Smooth muscle cell (in vitro differentiated cells): Measurements from ENCODE around the gene GSAP. TPM values are rescaled to one million over a fixed set of nuclear protein-coding genes. Genes with fewer than 3 reads are reported as not detected.

Experiments used
- DNase-seq: peaks from one replicate; lab custom pipeline; 2025; ENCODE audit not compliant: unreplicated experiment; lab: John Stamatoyannopoulos, UW
- H2AFZ ChIP-seq: fragments of 200-600 bp; sonication (generic); 2 replicates; pipeline ENCODE4 v1.6.0; 2016; ENCODE audit warnings: antibody characterized with exemption, low read depth, mild to moderate bottlenecking
- H3F3A ChIP-seq: fragments of 200-600 bp; sonication (generic); 2 replicates; pipeline ENCODE4 v1.6.0; 2017; ENCODE audit warnings: antibody characterized with exemption, low read depth
- H3K27ac ChIP-seq: fragments of 200-600 bp; sonication (generic); 2 replicates; pipeline ENCODE4 v1.5.1; 2016; ENCODE audit warnings: low read depth, mild to moderate bottlenecking
- H3K27me3 ChIP-seq: fragments of 200-600 bp; sonication (generic); 2 replicates; pipeline ENCODE4 v1.6.1; 2016; ENCODE audit warnings: low read depth, mild to moderate bottlenecking
- H3K36me3 ChIP-seq: fragments of 200-600 bp; sonication (generic); 2 replicates; pipeline ENCODE4 v1.5.1; 2016; ENCODE audit warnings: low read depth
- H3K4me1 ChIP-seq: fragments of 200-600 bp; sonication (generic); 2 replicates; pipeline ENCODE4 v1.5.1; 2016; ENCODE audit warnings: low read depth
- H3K4me2 ChIP-seq: fragments of 200-600 bp; sonication (generic); 2 replicates; pipeline ENCODE4 v1.6.0; 2016; ENCODE audit warnings: mild to moderate bottlenecking
- H3K4me3 ChIP-seq: fragments of 200-600 bp; sonication (generic); 2 replicates; pipeline ENCODE4 v1.5.1; 2016; ENCODE audit warnings: mild to moderate bottlenecking
- H3K79me2 ChIP-seq: fragments of 200-600 bp; sonication (generic); 2 replicates; pipeline ENCODE4 v1.6.0; 2016; ENCODE audit warnings: low read depth, mild to moderate bottlenecking
- H3K9ac ChIP-seq: fragments of 200-600 bp; sonication (generic); 2 replicates; pipeline ENCODE4 v1.6.0; 2016; ENCODE audit warnings: low read depth
- H3K9me3 ChIP-seq: fragments of 200-600 bp; sonication (generic); replicated peaks from 2 replicates; pipeline ENCODE4 v1.5.1; 2016; ENCODE audit warnings: low read depth
- H4K20me1 ChIP-seq: fragments of 200-600 bp; sonication (generic); 2 replicates; pipeline ENCODE4 v1.6.0; 2016; ENCODE audit warnings: low read depth
- CTCF ChIP-seq: fragments of 200-600 bp; sonication (generic); IDR thresholded peaks from 2 replicates; pipeline ENCODE4 v1.5.1; 2017; ENCODE audit warnings: borderline replicate concordance, mild to moderate bottlenecking, antibody characterized with exemption; ENCODE audit not compliant: insufficient read depth, poor library complexity, severe bottlenecking
- WGBS: methylation state at CpG from one replicate; pipeline ENCODE4 v1.1.7; 2016; ENCODE audit warnings: low lambda C conversion rate; 5-methylcytosine and 5-hydroxymethylcytosine counted together
- polyA plus RNA-seq: library from polyadenylated mRNA; unstranded; fragments of >200 nt; fragmentation: Nextera tagmentation; extraction: Ambion mirVana; gene quantifications from 2 replicates; pipeline ENCODE4 v1.2.1, GENCODE V29; 2016
- total RNA-seq: library from RNA; depleted of rRNA; stranded (reverse); fragments of >200 nt; gene quantifications from 2 replicates; pipeline ENCODE4 v1.2.3, GENCODE V29; 2014

GSAP gene
- total and polyA plus RNA-seq, 2 experiments from 2014 or later, result 0.45 to 0.94 TPM

GRCh38 chr7:77434570-77435275 is 18.6 kb upstream of the GSAP start:
- Histone ChIP-seq H3K4me3 (no peak overlapping the region), H3K27me3 (no peaks in the 10 kb centered on the region), H3K9ac (no peak overlapping the region), H3F3A (no peaks in the 10 kb centered on the region), H2AFZ (peak overlapping the region; percentile 6), H3K4me2 (no peak overlapping the region), H3K36me3 (no peaks in the 10 kb centered on the region), H3K4me1 (peaks cover 15% of the 10 kb centered on the region), H3K27ac (no peak overlapping the region), H3K9me3 (no peaks in the 10 kb centered on the region), H4K20me1 (no peaks in the 10 kb centered on the region), H3K79me2 (no peaks in the 10 kb centered on the region)
- TF ChIP-seq CTCF, result no peak
- DNase-seq, result no peak
- 65% methylated on average over 3 of the region's 3 CpGs for WGBS

GRCh38 chr7:77433901-77434300 is 17.8 kb upstream of the GSAP start:
- no peak for TF ChIP-seq CTCF
- no peak overlapping the region for H3K4me3 ChIP-seq
- H4K20me1 ChIP-seq, result no peaks in the 10 kb centered on the region
- H3K36me3 ChIP-seq, result no peaks in the 10 kb centered on the region
- no peak overlapping the region for H3K9ac ChIP-seq
- no peak for DNase-seq
- H3K9me3 ChIP-seq, result no peaks in the 10 kb centered on the region
- H2AFZ ChIP-seq, result no peak overlapping the region
- H3K27me3 ChIP-seq, result no peaks in the 10 kb centered on the region
- H3K27ac ChIP-seq, result no peak overlapping the region
- H3K4me2 ChIP-seq, result no peak overlapping the region
- no peaks in the 10 kb centered on the region for H3F3A ChIP-seq
- no peaks in the 10 kb centered on the region for H3K79me2 ChIP-seq
- H3K4me1 ChIP-seq, result peaks cover 22% of the 10 kb centered on the region
- WGBS, result 97% methylated on average over 5 of the region's 5 CpGs

GRCh38 chr7:77430927-77431326 is 14.8 kb upstream of the GSAP start:
- no peak overlapping the region for H3K27ac ChIP-seq
- no peak for DNase-seq
- H4K20me1 ChIP-seq, result no peaks in the 10 kb centered on the region
- peaks cover 15% of the 10 kb centered on the region for H3F3A ChIP-seq
- no peaks in the 10 kb centered on the region for H3K27me3 ChIP-seq
- H3K79me2 ChIP-seq, result no peaks in the 10 kb centered on the region
- no peak for TF ChIP-seq CTCF
- H3K9ac ChIP-seq, result no peak overlapping the region
- WGBS, result 71% methylated on average over 7 of the region's 7 CpGs
- peak overlapping the region; percentile 23 for H2AFZ ChIP-seq
- H3K9me3 ChIP-seq, result no peaks in the 10 kb centered on the region
- H3K36me3 ChIP-seq, result no peaks in the 10 kb centered on the region
- no peak overlapping the region for H3K4me2 ChIP-seq
- H3K4me3 ChIP-seq, result no peak overlapping the region
- H3K4me1 ChIP-seq, result peaks cover 49% of the 10 kb centered on the region

GRCh38 chr7:77428777-77429231 is 12.7 kb upstream of the GSAP start:
- 81% methylated on average over 10 of the region's 10 CpGs for WGBS
- no peak overlapping the region for H2AFZ ChIP-seq

More at GRCh38 chr7:77428777-77429231, 12.7 kb upstream of the GSAP start:
- no peak overlapping the region for H3K4me3 ChIP-seq
- no peaks in the 10 kb centered on the region for H4K20me1 ChIP-seq
- H3K27ac ChIP-seq, result no peak overlapping the region
- H3K9me3 ChIP-seq, result no peaks in the 10 kb centered on the region
- no peak overlapping the region for H3K4me2 ChIP-seq
- no peaks in the 10 kb centered on the region for H3K79me2 ChIP-seq
- H3K27me3 ChIP-seq, result no peaks in the 10 kb centered on the region
- TF ChIP-seq CTCF, result no peak
- no peak for DNase-seq
- H3F3A ChIP-seq, result peaks cover 16% of the 10 kb centered on the region
- no peak overlapping the region for H3K9ac ChIP-seq
- peaks cover 62% of the 10 kb centered on the region for H3K4me1 ChIP-seq
- H3K36me3 ChIP-seq, result no peaks in the 10 kb centered on the region
